SK-N-SH (cell line): Measurements from ENCODE around the gene FSIP1.

Source experiments
- CTCF ChIP-seq: fragments of 200-600 bp; sonication (generic); IDR thresholded peaks from 2 replicates; pipeline ENCODE4 v1.6.1; 2017; ENCODE audit warnings: antibody characterized with exemption, mild to moderate bottlenecking, moderate library complexity
- MXI1 ChIP-seq: IDR thresholded peaks from 2 replicates; pipeline ENCODE4 v1.6.1; 2012; ENCODE audit warnings: mild to moderate bottlenecking, low read depth, low read length, improper control_type of control experiment
- POLR2AphosphoS5 ChIP-seq: IDR thresholded peaks from 2 replicates; pipeline ENCODE4 v1.6.1; 2012; ENCODE audit warnings: low read depth, low read length
- USF2 ChIP-seq: fragments of 150-350 bp; IDR thresholded peaks from 2 replicates; pipeline ENCODE4 v1.6.1; 2017; ENCODE audit warnings: antibody characterized with exemption, low read length, low read depth, borderline replicate concordance

GRCh38 chr15:39599871-39600270 lies 182.8 kb downstream of the FSIP1 start:
- TF ChIP-seq POLR2AphosphoS5 (no peak), MXI1 (no peak), CTCF (no peak), USF2 (no peak)
